B cell (primary cell): ENCODE results near the gene RRBP1. TPM values are rescaled to one million over a fixed set of nuclear protein-coding genes. Genes with fewer than 3 reads are reported as not detected.

Source experiments
- ATAC-seq: fragments of 200-7000 bp; cut with Tn5 transposase; one replicate; pipeline ENCODE4 v1.10.0; 2021; ENCODE audit warnings: low read depth, mild to moderate bottlenecking, moderate number of reproducible peaks, moderate library complexity
- CTCF ChIA-PET: fragments of 350-600 bp; sonication (Branson Sonifier 250); formaldehyde crosslinking; loops from one replicate; lab custom pipeline; 2021; ENCODE audit warnings: antibody characterized with exemption, inconsistent platforms; lab: Charles Lee
- POLR2A ChIA-PET: fragments of 350-600 bp; sonication (Branson Sonifier 250); formaldehyde crosslinking; loops from one replicate; lab custom pipeline; 2021; ENCODE audit warnings: antibody characterized with exemption; lab: Charles Lee
- DNase-seq: peaks from one replicate; pipeline ENCODE4 v3.0.0; 2013
- H2AFZ ChIP-seq: 2 replicates; pipeline ENCODE4 v1.6.1; 2012; ENCODE audit warnings: mild to moderate bottlenecking, low read depth, low read length; ENCODE audit not compliant: insufficient read depth, poor library complexity, severe bottlenecking
- H3K27ac ChIP-seq, 2 donors: 1 replicate in 1 of 2; 2 replicates in 1 of 2; pipeline ENCODE4 v1.5.1; 2012 to 2013; ENCODE audit warnings: low read length in 2 of 2, mild to moderate bottlenecking in 2 of 2, moderate library complexity in 1 of 2
- H3K27me3 ChIP-seq, 4 experiments: fragments of 200-600 bp in 1 of 4; sonication (generic) in 1 of 4; replicated peaks in 1 of 4; 1 replicate in 2 of 4; 2 replicates in 2 of 4; pipeline versions ENCODE4 v1.6.1 to v1.7.0; 2013 to 2016; ENCODE audit warnings: low read length in 3 of 4, mild to moderate bottlenecking in 2 of 4, mixed read lengths in 1 of 4, moderate library complexity in 1 of 4; ENCODE audit not compliant: insufficient read depth in 4 of 4, control insufficient read depth in 3 of 4; ENCODE audit errors: control extremely low read depth in 1 of 4
- H3K36me3 ChIP-seq, 2 experiments: replicated peaks in 1 of 2; 1 replicate in 1 of 2; 2 replicates in 1 of 2; pipeline versions ENCODE4 v1.6.1 to v1.7.1; 2013; ENCODE audit warnings: low read length in 1 of 2; ENCODE audit not compliant: insufficient read depth in 2 of 2, control insufficient read depth in 1 of 2; ENCODE audit errors: control extremely low read depth in 1 of 2, extremely low read depth in 1 of 2
- H3K4me1 ChIP-seq, 2 donors: fragments of 200-600 bp in 1 of 2; sonication (generic) in 1 of 2; 1 replicate in 1 of 2; 2 replicates in 1 of 2; pipeline versions ENCODE4 v1.5.1 to v1.6.1; 2013 to 2017; ENCODE audit warnings: low read length in 2 of 2; ENCODE audit not compliant: control insufficient read depth in 2 of 2, insufficient read depth in 2 of 2
- H3K4me2 ChIP-seq: replicated peaks from 2 replicates; pipeline ENCODE3; 2012; ENCODE audit warnings: mild to moderate bottlenecking, low read depth, low read length; ENCODE audit not compliant: poor library complexity, severe bottlenecking
- H3K4me3 ChIP-seq, 5 experiments: fragments of 200-600 bp in 1 of 5; sonication (generic) in 1 of 5; 1 replicate in 3 of 5; 2 replicates in 2 of 5; pipeline versions ENCODE4 v1.5.1 to v1.7.0; 2011 to 2016; ENCODE audit warnings: low read length in 4 of 5, mild to moderate bottlenecking in 4 of 5, low read depth in 2 of 5, control low read depth in 1 of 5, moderate library complexity in 1 of 5; ENCODE audit not compliant: insufficient read depth in 1 of 5; ENCODE audit errors: control extremely low read depth in 1 of 5, extremely low read depth in 1 of 5
- H3K79me2 ChIP-seq: fragments of 200-600 bp; sonication (generic); one replicate; pipeline ENCODE4 v1.6.0; 2016; ENCODE audit warnings: low read length; ENCODE audit not compliant: control insufficient read depth, insufficient read depth
- H3K9ac ChIP-seq: fragments of 200-600 bp; sonication (generic); 2 replicates; pipeline ENCODE4 v1.6.1; 2017; ENCODE audit warnings: mild to moderate bottlenecking, low read length, moderate library complexity
- H3K9me3 ChIP-seq, 3 donors: one replicate each; pipeline versions ENCODE4 v1.6.1 to v1.7.1; 2013; ENCODE audit warnings: low read length in 2 of 3; ENCODE audit not compliant: control insufficient read depth in 2 of 3, insufficient read depth in 1 of 3; ENCODE audit errors: control extremely low read depth in 1 of 3
- H4K20me1 ChIP-seq: 2 replicates; pipeline ENCODE4 v1.6.0; 2012; ENCODE audit warnings: mild to moderate bottlenecking, low read length; ENCODE audit not compliant: insufficient read depth, control insufficient read depth, poor library complexity, severe bottlenecking
- H3K27ac Mint-ChIP-seq: one replicate; pipeline ENCODE4 v1.8.0; 2021; ENCODE audit warnings: mixed read lengths
- H3K27me3 Mint-ChIP-seq: one replicate; pipeline ENCODE4 v1.8.0; 2021; ENCODE audit warnings: mixed read lengths
- H3K4me1 Mint-ChIP-seq: one replicate; pipeline ENCODE4 v1.8.0; 2021; ENCODE audit warnings: mixed read lengths
- H3K4me3 Mint-ChIP-seq: one replicate; pipeline ENCODE4 v1.8.0; 2021; ENCODE audit warnings: mixed read lengths
- H3K9me3 Mint-ChIP-seq: one replicate; pipeline ENCODE4 v1.8.0; 2022; ENCODE audit warnings: mixed read lengths; ENCODE audit not compliant: insufficient read depth
- CTCF ChIP-seq: fragments of 200-600 bp; IDR thresholded peaks from one replicate; pipeline ENCODE4 v1.8.0; 2022; ENCODE audit warnings: antibody characterized with exemption, mild to moderate bottlenecking
- EZH2 ChIP-seq: IDR thresholded peaks from 2 replicates; pipeline ENCODE4 v1.6.1; 2012; ENCODE audit warnings: borderline replicate concordance, low read depth, mild to moderate bottlenecking, moderate library complexity, low read length; ENCODE audit not compliant: insufficient read depth, poor library complexity, severe bottlenecking
- WGBS: methylation state at CpG from one replicate; pipeline ENCODE4 v1.1.5; 2013; ENCODE audit warnings: missing lambda C conversion rate; ENCODE audit not compliant: insufficient coverage; 5-methylcytosine and 5-hydroxymethylcytosine counted together
- intact Hi-C: fragments of 100-400 bp; cut with micrococcal nuclease; formaldehyde crosslinking; loops from one replicate; pipeline ENCODE4 v1.10.0; 2022
- polyA plus RNA-seq: library from polyadenylated mRNA; depleted of rRNA; stranded (reverse); fragments of >200 nt; gene quantifications from 2 replicates; pipeline ENCODE4 v1.2.3, GENCODE V29; 2012
- total RNA-seq, 2 donors: library from RNA; stranded (reverse); fragments of 120-200 nt in 1 of 2; gene quantifications; 1 replicate in 1 of 2; 2 replicates in 1 of 2; pipeline versions ENCODE4 v1.2.3 to v1.2.4, GENCODE V29; 2013 to 2022

Gene RRBP1
- total and polyA plus RNA-seq, 2 donors (not counting 1 experiment from before 2014, with no cell fraction given): 10.9 to 27.5 TPM

GRCh38 chr20:17576215-17576614 lies 105.8 kb downstream of the RRBP1 start:
- Histone ChIP-seq H3K27ac (no peak overlapping the region), H3K4me3 (no peak overlapping the region), H3K36me3 (no peaks in the 10 kb centered on the region), H2AFZ (no peak overlapping the region), H3K4me2 (no peak overlapping the region), H3K79me2 (peaks cover 40% of the 10 kb centered on the region), H3K27me3 (no peaks in the 10 kb centered on the region), H3K9ac (no peak overlapping the region), H3K9me3 (no peaks in the 10 kb centered on the region), H3K4me1 (peaks cover under 1% of the 10 kb centered on the region in 2 donors), H4K20me1 (peaks cover 9% of the 10 kb centered on the region)
- ChIA-PET CTCF (no interaction called here), POLR2A (no interaction called here)
- intact Hi-C loops: no loop called here
- no peaks in the 10 kb centered on the region for H3K27me3 Mint-ChIP-seq
- no peak overlapping the region for H3K27ac Mint-ChIP-seq
- WGBS: 97% methylated on average over 4 of the region's 8 CpGs
- DNase-seq: no peak
- H3K4me3 Mint-ChIP-seq: no peak overlapping the region
- TF ChIP-seq EZH2 (no peak), CTCF (no peak)
- peaks cover 8% of the 10 kb centered on the region for H3K4me1 Mint-ChIP-seq
- ATAC-seq: no peak
- H3K9me3 Mint-ChIP-seq: no peaks in the 10 kb centered on the region

GRCh38 chr20:17573463-17573862 lies 108.6 kb downstream of the RRBP1 start:
- H3K4me3 ChIP-seq: no peak overlapping the region
- DNase-seq: no peak
- Mint-ChIP-seq H3K27ac (no peak overlapping the region), H3K4me3 (no peak overlapping the region), H3K4me1 (peaks cover 19% of the 10 kb centered on the region), H3K9me3 (no peaks in the 10 kb centered on the region), H3K27me3 (no peaks in the 10 kb centered on the region)
- WGBS: no CpG with 5 or more reads among the region's 3 CpGs
- peaks cover 0 to 7% (median 0%) of the 10 kb centered on the region in 4 experiments for H3K27me3 ChIP-seq
- ChIA-PET POLR2A (no interaction called here), CTCF (interaction anchor here (0.6 kb wide), 1 partner anchor 357 kb away, joined by 3 read pairs; no protein-coding TSS in a partner anchor)
- H3K79me2 ChIP-seq: peaks cover 39% of the 10 kb centered on the region
- intact Hi-C loops: no loop called here
- no peaks in the 10 kb centered on the region for H4K20me1 ChIP-seq
- H3K9me3 ChIP-seq: no peaks in the 10 kb centered on the region
- H3K36me3 ChIP-seq: no peaks in the 10 kb centered on the region
- H3K4me2 ChIP-seq: no peak overlapping the region
- no peak overlapping the region for H3K9ac ChIP-seq
- H3K4me1 ChIP-seq: peaks cover 11 to 14% of the 10 kb centered on the region in 2 donors
- H2AFZ ChIP-seq: no peak overlapping the region
- no peak for ATAC-seq
- H3K27ac ChIP-seq: no peak overlapping the region
- TF ChIP-seq EZH2 (no peak), CTCF (no peak)
